Endothelial cell (in vitro differentiated cells): ENCODE results near the gene PARVB. TPM values are rescaled to one million over a fixed set of nuclear protein-coding genes. Genes with fewer than 3 reads are reported as not detected.

ENCODE experiments used
- DNase-seq: peaks from one replicate; pipeline ENCODE4 v3.0.0; 2021; ENCODE audit warnings: low spot score
- H3K27ac Mint-ChIP-seq: one replicate; pipeline ENCODE4 v1.8.0; 2021; ENCODE audit warnings: mixed read lengths, inconsistent platforms; ENCODE audit not compliant: unreplicated experiment
- H3K27me3 Mint-ChIP-seq: one replicate; pipeline ENCODE4 v1.8.0; 2021; ENCODE audit warnings: mild to moderate bottlenecking, moderate library complexity, mixed read lengths, inconsistent platforms; ENCODE audit not compliant: unreplicated experiment
- H3K36me3 Mint-ChIP-seq: one replicate; pipeline ENCODE4 v1.8.0; 2021; ENCODE audit warnings: mild to moderate bottlenecking, low read depth, mixed read lengths, inconsistent platforms; ENCODE audit not compliant: unreplicated experiment
- H3K4me1 Mint-ChIP-seq: one replicate; pipeline ENCODE4 v1.8.0; 2021; ENCODE audit warnings: mild to moderate bottlenecking, mixed read lengths, inconsistent platforms; ENCODE audit not compliant: unreplicated experiment
- H3K4me3 Mint-ChIP-seq: one replicate; pipeline ENCODE4 v1.8.0; 2021; ENCODE audit warnings: mild to moderate bottlenecking, mixed read lengths, inconsistent platforms; ENCODE audit not compliant: unreplicated experiment
- H3K9me3 Mint-ChIP-seq: one replicate; pipeline ENCODE4 v1.8.0; 2021; ENCODE audit warnings: mixed read lengths, inconsistent platforms; ENCODE audit not compliant: unreplicated experiment
- CTCF ChIP-seq: fragments of 200-600 bp; sonication (generic); IDR thresholded peaks from one replicate; pipeline ENCODE4 v1.5.0; 2021; ENCODE audit warnings: antibody characterized with exemption; ENCODE audit not compliant: unreplicated experiment
- total RNA-seq: library from RNA; stranded (reverse); fragmentation: NEBNext Ultra II Directional; extraction: Animal tissue kit (Norgen Biotek cat#: 25700); gene quantifications from one replicate; pipeline ENCODE4 v1.2.1, GENCODE V29; 2021; ENCODE audit not compliant: unreplicated experiment

Gene PARVB
- total RNA-seq, 1 donor from 2014 or later = 105 TPM

- no peak for DNase-seq
- Mint-ChIP-seq H3K9me3 (peaks cover 4% of the 10 kb centered on the region), H3K4me1 (peaks cover 12% of the 10 kb centered on the region), H3K4me3 (peak overlapping the region; percentile 63), H3K27me3 (peaks cover 9% of the 10 kb centered on the region), H3K36me3 (peaks cover 63% of the 10 kb centered on the region), H3K27ac (no peak overlapping the region)
- TF ChIP-seq CTCF = no peak
Measured at GRCh38 chr22:44132724-44133123, 108.6 kb downstream of the PARVB start.

- DNase-seq = no peak
- TF ChIP-seq CTCF = no peak
- Mint-ChIP-seq H3K36me3 (peaks cover 67% of the 10 kb centered on the region), H3K9me3 (peaks cover 4% of the 10 kb centered on the region), H3K4me3 (no peak overlapping the region), H3K4me1 (peaks cover 12% of the 10 kb centered on the region), H3K27ac (no peak overlapping the region), H3K27me3 (peaks cover 10% of the 10 kb centered on the region)
Measured at GRCh38 chr22:44133161-44133560, 109.1 kb downstream of the PARVB start.

GRCh38 chr22:44133901-44134571 lies 109.9 kb downstream of the PARVB start:
- no peak for DNase-seq
- Mint-ChIP-seq H3K27ac (no peak overlapping the region), H3K36me3 (peaks cover 76% of the 10 kb centered on the region), H3K4me1 (peaks cover 12% of the 10 kb centered on the region), H3K9me3 (peaks cover 4% of the 10 kb centered on the region), H3K4me3 (no peak overlapping the region), H3K27me3 (peaks cover 10% of the 10 kb centered on the region)
- no peak for TF ChIP-seq CTCF

GRCh38 chr22:44136112-44136511 lies 112.0 kb downstream of the PARVB start:
- no peak for DNase-seq
- Mint-ChIP-seq H3K9me3 (peaks cover 4% of the 10 kb centered on the region), H3K27me3 (peaks cover 6% of the 10 kb centered on the region), H3K4me1 (peaks cover 21% of the 10 kb centered on the region), H3K27ac (no peak overlapping the region), H3K4me3 (peak overlapping the region; percentile 83), H3K36me3 (peaks cover 73% of the 10 kb centered on the region)
- no peak for TF ChIP-seq CTCF

GRCh38 chr22:44136786-44137185 lies 112.7 kb downstream of the PARVB start:
- Mint-ChIP-seq H3K4me1 (peaks cover 25% of the 10 kb centered on the region), H3K4me3 (peak overlapping the region; percentile 83), H3K27ac (no peak overlapping the region), H3K36me3 (peaks cover 74% of the 10 kb centered on the region), H3K9me3 (peaks cover 4% of the 10 kb centered on the region), H3K27me3 (peaks cover 6% of the 10 kb centered on the region)
- no peak for TF ChIP-seq CTCF
- no peak for DNase-seq
